ENCODE data around the gene PDZRN3. TPM values are rescaled to one million over a fixed set of nuclear protein-coding genes. Genes with fewer than 3 reads are reported as not detected.

PDZRN3 gene
- total RNA-seq, 1 donor from 2014 or later, result 1.3 TPM

DNA sequence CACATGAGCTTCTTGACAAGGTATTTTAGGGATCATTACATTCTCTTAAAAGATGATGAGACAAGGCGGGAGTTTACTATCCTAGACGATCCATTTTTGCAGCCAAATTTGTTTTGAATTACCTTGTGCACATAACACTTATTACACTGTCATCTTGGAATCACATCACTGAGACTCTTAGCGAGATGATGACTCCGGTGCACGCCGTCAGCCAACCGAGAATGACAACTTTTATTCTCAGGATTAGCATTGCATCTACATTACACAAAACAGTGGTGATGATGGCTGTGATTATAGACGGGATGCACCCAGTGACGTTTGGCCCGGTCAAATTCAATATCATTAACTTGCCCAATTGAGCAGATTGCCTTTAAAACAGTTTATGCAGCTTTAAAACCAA is 216.1 kb downstream of the PDZRN3 start:
- peaks cover 1% of the 10 kb centered on the region for H3K27me3 Mint-ChIP-seq (ENCODE audit: unreplicated experiment)
- H3K9me3 Mint-ChIP-seq (ENCODE audit: unreplicated experiment), result no peaks in the 10 kb centered on the region
- TF ChIP-seq CTCF (IDR thresholded peaks at IDR 0.05; ENCODE audit: unreplicated experiment), result no peak
- no peak for DNase-seq (ENCODE audit: low spot score)
- H3K4me3 Mint-ChIP-seq (ENCODE audit: unreplicated experiment), result no peak overlapping the region
- H3K4me1 Mint-ChIP-seq (ENCODE audit: unreplicated experiment), result no peaks in the 10 kb centered on the region
- no peaks in the 10 kb centered on the region for H3K36me3 Mint-ChIP-seq (ENCODE audit: low read depth, unreplicated experiment)
- no peak overlapping the region for H3K27ac Mint-ChIP-seq (ENCODE audit: unreplicated experiment)

DNA sequence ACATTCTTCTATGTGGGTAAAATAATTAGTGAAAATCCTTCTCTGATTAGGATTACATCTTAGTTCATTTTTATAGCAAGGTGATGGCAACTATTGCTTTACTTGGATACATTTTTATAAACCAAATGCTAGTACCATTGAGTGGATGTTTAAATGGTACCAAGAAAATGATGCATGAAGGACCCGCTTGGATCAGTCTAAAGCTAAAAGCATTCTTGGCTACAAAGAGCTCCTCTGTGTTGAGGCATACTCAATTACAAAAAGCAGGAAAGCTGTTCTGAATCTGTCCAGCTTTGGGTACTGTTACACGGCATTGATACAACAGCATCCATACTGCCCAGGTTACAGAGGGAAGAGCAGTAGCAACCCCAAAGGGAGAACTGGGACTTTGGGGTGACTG is 217.2 kb downstream of the PDZRN3 start:
- no peak overlapping the region for H3K27ac Mint-ChIP-seq (ENCODE audit: unreplicated experiment)
- H3K4me3 Mint-ChIP-seq (ENCODE audit: unreplicated experiment), result no peak overlapping the region
- no peaks in the 10 kb centered on the region for H3K36me3 Mint-ChIP-seq (ENCODE audit: low read depth, unreplicated experiment)
- H3K4me1 Mint-ChIP-seq (ENCODE audit: unreplicated experiment), result no peaks in the 10 kb centered on the region
- H3K27me3 Mint-ChIP-seq (ENCODE audit: unreplicated experiment), result peaks cover 1% of the 10 kb centered on the region
- no peaks in the 10 kb centered on the region for H3K9me3 Mint-ChIP-seq (ENCODE audit: unreplicated experiment)
- no peak for TF ChIP-seq CTCF (IDR thresholded peaks at IDR 0.05; ENCODE audit: unreplicated experiment)
- DNase-seq (ENCODE audit: low spot score), result no peak

DNA sequence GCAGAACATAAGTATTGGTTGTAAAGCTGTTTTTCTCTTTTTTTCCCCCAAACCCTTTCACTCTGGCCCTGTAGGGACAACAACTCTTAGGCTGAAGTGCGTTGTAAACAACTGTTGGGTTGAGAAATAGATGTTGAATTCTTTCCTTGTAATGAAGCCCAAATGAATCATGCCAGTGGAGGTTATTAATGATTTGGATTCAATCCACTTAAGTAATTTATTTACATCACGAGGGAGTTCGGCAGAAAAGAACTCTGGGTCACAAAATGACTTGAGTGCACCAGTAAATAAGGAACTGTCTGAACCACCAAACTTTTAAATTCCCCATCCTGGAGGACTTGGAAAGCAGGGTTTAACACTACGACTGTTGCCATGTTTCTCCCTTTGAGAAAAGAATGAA is 218.9 kb downstream of the PDZRN3 start:
- no peaks in the 10 kb centered on the region for H3K36me3 Mint-ChIP-seq (ENCODE audit: low read depth, unreplicated experiment)
- TF ChIP-seq CTCF (IDR thresholded peaks at IDR 0.05; ENCODE audit: unreplicated experiment), result no peak
- no peak for DNase-seq (ENCODE audit: low spot score)
- peaks cover 2% of the 10 kb centered on the region for H3K4me1 Mint-ChIP-seq (ENCODE audit: unreplicated experiment)
- no peaks in the 10 kb centered on the region for H3K9me3 Mint-ChIP-seq (ENCODE audit: unreplicated experiment)
- H3K27ac Mint-ChIP-seq (ENCODE audit: unreplicated experiment), result no peak overlapping the region
- peaks cover 1% of the 10 kb centered on the region for H3K27me3 Mint-ChIP-seq (ENCODE audit: unreplicated experiment)
- no peak overlapping the region for H3K4me3 Mint-ChIP-seq (ENCODE audit: unreplicated experiment)

DNA sequence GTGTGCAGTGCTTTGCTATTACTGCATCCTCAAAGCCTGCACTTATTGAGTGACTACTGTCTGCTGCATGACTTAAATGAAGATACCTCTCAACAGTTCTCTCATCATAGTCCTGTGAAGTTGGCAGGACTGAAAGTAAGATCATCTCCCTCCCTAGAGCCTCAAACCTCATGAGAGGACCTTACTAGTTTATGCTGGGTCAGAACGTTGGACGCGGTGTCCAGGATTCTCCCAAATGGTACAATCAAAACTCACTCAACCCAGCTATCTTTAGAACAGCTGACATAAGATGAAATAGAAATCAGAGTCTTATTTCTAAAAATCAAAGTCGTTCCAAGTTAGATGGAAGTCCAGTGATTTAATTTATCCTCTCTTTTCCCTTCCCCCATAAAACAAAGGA is 219.7 kb downstream of the PDZRN3 start:
- peaks cover 1% of the 10 kb centered on the region for H3K27me3 Mint-ChIP-seq (ENCODE audit: unreplicated experiment)
- H3K9me3 Mint-ChIP-seq (ENCODE audit: unreplicated experiment), result no peaks in the 10 kb centered on the region
- H3K36me3 Mint-ChIP-seq (ENCODE audit: low read depth, unreplicated experiment), result no peaks in the 10 kb centered on the region
- no peak overlapping the region for H3K27ac Mint-ChIP-seq (ENCODE audit: unreplicated experiment)
- no peak overlapping the region for H3K4me3 Mint-ChIP-seq (ENCODE audit: unreplicated experiment)
- no peak for TF ChIP-seq CTCF (IDR thresholded peaks at IDR 0.05; ENCODE audit: unreplicated experiment)
- no peak for DNase-seq (ENCODE audit: low spot score)
- peaks cover 3% of the 10 kb centered on the region for H3K4me1 Mint-ChIP-seq (ENCODE audit: unreplicated experiment)

DNA sequence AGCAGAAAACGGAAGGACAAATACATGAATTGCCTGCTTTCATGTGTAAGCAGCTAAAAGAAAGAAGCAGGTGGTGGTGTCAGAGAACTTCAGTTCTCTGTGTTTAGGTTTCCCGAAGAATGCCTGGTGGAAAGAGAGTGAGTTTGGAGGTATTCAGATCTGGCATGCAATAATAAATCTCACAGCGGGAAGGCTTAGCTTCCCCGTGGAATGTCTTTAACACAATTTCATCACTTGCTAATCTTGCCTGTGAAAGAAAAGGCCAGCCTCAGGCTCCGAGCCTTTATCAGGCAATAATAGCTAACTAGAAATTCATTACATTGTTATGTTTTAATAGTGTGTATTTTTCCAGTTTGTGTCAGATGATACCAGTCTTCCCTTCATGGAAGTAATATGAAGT is 220.3 kb downstream of the PDZRN3 start:
- no peak for DNase-seq (ENCODE audit: low spot score)
- Mint-ChIP-seq H3K4me1 (ENCODE audit: unreplicated experiment) (peaks cover 3% of the 10 kb centered on the region), H3K9me3 (ENCODE audit: unreplicated experiment) (no peaks in the 10 kb centered on the region), H3K27ac (ENCODE audit: unreplicated experiment) (no peak overlapping the region), H3K4me3 (ENCODE audit: unreplicated experiment) (no peak overlapping the region), H3K36me3 (ENCODE audit: low read depth, unreplicated experiment) (no peaks in the 10 kb centered on the region), H3K27me3 (ENCODE audit: unreplicated experiment) (peaks cover 1% of the 10 kb centered on the region)
- no peak for TF ChIP-seq CTCF (IDR thresholded peaks at IDR 0.05; ENCODE audit: unreplicated experiment)
